Activated CD4-positive, alpha-beta T cell treated with anti-CD3 and anti-CD28 coated beads for 24 hours (primary cell): ENCODE data around the gene MYO5B.
"Not testable (repeated sequence)": the region's sequence is repeated elsewhere in the genome, so short reads cannot be mapped to it uniquely, and the experiment has no call there.

Experiments
- DNase-seq, 2 donors: peaks; one replicate each; pipeline ENCODE4 v3.0.0-alpha.2; 2020; ENCODE audit warnings: low read depth in 2 of 2

The MYO5B gene

DNA sequence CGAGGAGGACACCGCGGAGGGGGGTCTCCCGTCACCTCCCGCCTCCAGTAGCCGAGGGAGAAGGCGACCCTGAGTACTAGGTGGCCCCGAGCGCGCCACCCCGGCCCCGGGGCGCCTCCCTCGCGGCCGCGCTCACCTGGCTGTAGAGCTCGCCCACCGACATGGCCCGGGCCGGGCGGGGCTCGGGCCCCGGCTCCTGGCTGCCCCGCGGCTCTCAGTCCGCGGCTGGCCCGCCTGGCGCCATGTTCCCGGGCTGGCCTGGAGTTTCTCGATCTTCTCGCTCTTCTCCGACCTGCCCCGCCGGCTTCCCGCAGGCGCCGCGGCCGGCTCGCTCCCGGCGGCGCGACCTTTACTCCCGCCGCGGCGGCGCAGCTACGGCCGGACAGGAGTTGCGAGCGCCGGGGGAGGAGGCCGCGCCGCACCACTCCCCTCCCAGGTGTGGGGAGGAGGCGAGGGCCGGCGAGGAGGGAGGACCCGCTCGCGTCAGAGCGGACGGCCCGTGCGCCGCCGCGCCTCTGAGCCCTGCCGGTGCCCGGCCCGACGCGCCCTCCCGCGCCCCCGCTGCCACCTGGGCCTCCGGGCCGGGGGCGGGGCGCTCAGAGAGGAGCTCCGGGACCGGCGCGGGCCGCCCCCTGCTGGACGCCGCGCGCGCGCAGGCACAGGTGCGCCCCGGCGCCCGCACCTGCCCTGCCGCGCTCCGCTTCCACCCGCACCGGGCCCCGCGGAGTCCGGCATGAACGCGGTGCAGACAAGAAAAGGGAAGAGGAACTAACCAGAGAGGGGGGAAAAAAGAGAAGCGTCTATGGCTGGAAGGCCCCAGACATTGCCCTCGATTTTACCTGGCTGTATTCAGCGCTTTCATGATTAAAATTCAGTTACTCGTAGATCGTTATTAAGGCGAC, at the start of gene MYO5B:
Gene MYO5B (minus strand): TSS at position 517 of the 902 bp plus-strand sequence. CDS start 354 bp downstream, at position 163.
- peak; percentile 27 to 47 for DNase-seq

DNA sequence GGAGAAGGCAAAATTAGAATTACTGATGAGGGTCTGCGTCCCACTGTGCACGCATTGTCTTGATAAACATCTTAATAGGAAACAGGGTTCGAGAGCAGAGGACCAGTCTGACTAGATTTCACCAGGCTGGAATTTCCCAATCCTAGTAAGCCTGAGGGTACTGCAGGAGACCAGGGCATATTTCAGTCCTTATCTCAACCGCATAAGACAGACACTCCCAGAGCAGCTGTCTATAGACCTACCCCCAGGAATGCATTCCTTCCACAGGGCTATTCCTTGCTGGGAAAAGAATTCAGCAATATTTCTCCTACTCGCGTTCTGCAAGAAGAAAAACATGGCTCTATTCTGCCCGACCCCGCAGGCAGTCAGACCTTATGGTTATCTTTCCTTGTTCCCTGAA, 46.8 kb upstream of the MYO5B start:
- DNase-seq: not testable (repeated sequence)

DNA sequence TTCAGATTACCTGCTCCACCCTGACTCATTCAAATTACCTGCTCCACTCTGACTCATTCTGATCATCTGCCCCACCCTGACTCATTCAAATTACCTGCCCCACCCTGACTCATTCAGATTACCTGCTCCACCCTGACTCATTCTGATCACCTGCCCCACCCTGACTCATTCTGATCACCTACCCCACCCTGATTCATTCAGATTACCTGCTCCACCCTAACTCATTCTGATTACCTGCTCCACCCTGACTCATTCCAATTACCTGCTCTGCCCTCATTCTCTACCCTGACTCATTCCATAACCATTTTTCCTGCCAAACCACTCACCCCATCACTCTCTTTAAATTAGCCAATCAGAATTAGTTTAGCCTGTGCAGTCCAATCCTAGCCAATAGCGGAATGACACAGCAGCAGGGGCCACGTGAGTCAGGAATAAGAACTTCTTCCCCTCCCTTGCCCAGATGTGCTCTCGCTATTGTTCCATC, 45.2 kb upstream of the MYO5B start:
- no peak for DNase-seq

DNA sequence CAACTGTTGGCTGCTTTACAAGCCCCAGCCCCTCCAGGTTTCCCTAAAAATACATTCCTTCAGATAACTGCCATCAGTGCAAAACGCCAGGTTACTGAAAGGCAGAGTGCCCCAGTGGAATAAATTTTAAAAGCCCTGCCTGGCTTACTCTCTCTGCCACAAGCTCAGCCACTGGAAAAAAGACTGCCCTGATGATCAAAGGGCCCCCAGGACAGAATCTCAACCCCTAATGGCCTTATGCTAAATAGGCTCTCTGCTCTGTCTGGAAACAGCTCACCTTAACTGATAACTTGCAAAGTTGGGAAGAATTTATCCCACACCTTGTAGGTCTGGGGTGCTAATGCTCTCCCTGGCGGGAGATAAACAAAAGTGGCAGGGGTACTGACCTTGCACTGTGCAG, 37.5 kb upstream of the MYO5B start:
- no peak for DNase-seq

DNA sequence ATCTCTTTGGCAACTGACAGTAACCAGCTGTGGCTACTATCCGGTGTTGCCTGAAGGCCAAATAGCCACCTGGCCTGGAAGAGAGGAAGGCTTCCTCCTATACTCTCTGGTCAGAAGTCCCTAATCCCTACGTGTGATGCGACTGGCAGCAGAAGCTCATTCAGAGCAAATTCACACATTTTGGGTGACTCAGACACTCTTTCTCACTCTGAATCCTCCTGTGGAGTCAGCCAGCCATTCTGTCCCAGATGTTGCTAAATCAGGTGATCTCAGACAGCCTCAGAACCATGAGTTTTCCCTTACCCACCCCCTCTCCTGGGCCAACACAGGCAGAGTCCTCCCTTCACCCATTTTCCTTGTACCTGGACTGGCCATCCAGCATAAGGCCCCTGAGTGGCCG, 36.7 kb upstream of the MYO5B start:
- DNase-seq: no peak

DNA sequence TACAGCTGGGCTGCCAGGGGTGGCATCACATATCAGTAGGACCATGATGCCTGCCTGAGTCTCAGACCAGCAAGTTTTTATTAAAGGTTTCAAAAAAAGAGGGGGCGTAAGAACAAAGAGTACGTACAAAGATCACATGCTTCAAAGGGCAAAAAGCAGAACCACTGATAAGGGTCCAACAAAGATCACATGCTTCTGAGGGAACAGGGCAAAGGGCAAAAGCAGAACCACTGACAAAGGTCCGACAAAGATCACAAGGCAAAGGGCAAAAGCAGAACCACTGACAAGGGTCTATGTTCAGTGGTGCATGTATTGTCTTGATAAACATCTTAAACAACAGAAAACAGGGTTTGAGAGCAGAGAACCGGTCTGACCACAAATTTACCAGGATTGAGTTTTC, 25.3 kb upstream of the MYO5B start:
- DNase-seq: not testable (repeated sequence)

DNA sequence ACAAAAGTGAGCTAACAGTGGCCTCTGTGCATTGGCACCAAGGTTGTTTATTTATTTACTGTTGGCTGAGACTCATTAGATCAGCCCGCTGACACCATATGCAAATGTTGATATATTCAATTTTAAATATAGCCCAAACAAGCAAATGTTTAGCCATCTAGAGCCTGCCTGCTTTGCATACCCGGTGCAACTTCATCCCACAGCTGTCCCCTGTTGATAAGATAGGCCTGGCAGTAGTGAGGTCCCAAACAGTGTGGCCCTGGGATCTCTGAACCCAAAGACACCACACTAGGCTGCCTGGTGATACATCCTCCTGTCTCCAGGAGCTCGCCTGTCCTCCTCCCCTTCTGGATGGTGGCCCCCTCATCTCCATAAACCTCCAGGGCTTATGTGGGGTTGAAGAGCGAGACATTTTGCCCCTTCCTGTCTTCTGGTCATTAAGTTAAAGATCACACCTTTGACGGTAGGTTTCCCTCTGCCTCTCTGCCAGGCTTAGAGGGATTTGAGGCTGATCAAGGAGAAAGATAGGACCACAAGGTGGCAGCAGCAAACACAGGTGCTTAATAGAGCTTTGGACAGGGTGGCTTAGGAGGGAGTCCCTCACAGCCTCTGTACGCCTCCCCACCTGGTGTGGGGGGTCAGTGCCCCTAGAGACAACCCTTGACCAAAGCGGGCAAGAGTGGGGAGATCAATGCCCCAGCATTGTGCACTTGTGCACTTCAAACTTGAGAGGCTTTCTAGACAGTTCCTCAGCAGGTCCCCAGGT, 23.7 kb upstream of the MYO5B start:
- DNase-seq: no peak

DNA sequence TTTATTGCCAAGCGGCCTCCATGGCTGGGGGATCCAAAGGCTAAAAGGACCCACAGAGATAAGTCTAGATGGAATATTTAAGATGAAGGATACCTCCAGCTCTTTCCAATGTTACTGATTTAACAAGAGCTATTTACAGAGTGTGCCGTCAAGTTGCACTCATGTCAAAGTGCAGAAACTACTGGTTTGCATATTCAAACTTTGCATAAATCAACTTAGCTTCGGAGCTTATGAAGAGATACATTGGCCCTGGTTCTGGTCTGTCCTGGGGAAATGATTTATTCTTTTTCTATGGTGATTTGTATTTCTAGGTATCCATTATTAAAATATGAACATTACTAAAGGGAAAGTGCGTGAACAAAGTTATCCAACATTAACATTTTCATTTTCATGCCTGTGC, 14.4 kb upstream of the MYO5B start:
- no peak for DNase-seq

DNA sequence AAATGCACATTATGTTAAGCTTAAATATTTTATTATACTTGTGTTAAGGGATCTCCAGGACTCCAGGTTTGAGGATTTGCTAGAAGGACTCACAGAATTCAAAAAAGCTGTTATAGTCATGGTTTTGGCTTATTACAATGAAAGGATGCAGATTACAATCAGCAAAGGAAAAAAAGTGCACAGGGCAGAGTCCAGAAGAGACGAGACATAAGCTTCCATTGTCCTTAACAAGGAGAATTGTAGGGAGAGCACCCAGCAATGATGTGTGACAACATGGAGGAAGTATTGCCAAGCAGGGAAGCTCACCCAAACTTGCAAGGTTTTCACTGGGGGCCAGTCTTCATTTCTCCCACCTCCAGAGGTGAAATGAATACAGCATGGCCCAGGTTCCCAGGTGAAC, 12.8 kb upstream of the MYO5B start:
- DNase-seq: no peak

DNA sequence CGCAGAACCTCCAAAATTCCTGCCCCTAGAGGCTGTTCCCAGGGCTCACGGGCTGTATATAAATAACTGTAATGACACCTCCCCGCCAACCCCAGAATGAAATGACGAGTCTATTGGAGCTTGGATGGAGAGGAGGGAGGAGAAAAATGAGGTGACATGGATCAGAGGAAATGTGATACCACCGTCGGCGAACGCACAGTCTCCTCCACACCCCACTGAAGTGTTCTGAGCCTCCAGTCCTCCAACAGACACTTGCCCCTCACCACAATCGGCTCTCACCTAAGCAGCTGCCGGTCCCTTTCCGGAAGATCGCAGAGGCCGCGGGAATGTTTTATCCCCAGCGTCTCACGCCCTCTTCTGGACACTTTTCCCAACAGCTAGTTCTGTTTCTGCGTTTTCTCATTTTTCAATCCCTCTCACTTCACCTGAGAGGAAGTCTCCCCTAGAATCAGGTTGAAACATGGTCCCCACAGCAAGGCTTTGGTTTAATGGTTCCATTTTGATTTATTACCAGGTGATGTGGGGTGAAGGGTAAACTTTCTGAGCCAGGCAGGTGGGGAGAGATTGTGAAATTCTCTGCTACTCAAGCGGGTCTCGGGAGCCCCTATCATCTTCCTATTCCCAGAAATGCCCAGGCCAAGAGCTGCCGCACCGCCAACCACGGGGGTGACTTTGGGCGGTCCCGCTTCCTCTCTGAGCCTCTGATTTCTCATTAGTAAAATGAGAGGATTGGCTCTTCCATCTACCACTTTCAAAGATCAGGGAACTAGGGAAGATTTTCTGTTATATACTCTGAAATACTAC, 9.1 kb upstream of the MYO5B start:
- no peak for DNase-seq

DNA sequence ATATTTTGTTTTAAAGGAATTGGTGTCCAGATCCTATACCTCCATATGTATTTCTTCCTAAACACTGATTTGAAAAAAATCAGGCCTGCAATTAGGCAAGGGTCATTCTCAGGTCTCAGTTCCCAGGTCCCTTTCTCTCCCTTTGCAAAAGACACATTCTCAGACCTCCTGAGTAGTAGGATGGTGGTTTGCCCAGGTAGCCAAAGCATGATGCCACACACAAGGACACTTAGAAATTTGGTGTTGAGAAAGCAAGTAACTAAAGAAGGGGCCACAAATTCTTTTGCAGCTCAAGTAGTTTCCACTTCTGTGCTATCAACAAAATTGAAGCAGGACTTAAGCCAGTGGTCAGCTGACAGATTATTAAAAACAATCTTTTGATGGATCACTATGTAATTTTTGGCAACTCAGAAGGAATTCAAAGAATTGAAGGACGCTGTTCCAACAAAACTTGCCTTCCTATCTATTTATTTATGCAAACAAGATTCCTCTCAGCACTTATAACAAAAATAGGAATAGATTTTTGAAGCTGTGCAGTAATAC, 6.6 kb upstream of the MYO5B start:
- no peak for DNase-seq

DNA sequence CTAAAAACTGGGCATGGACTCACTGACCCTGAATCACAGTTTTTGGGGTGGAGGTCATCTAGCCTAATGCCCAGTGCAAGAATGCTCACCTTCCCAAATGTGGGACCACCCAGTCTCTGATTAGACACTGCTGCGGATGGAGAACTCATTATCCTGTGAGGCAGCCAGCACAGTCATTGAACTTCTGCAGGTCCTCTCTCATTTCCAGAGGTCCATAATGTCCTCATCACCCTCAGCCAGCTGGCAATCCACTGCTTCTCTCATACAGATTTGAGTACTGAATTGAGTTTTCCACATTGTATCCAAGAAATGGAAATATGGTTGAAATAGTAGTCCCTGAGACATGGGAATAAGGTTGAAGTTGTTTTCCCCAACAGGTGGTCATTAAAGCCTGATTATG, 5.0 kb upstream of the MYO5B start:
- no peak for DNase-seq

DNA sequence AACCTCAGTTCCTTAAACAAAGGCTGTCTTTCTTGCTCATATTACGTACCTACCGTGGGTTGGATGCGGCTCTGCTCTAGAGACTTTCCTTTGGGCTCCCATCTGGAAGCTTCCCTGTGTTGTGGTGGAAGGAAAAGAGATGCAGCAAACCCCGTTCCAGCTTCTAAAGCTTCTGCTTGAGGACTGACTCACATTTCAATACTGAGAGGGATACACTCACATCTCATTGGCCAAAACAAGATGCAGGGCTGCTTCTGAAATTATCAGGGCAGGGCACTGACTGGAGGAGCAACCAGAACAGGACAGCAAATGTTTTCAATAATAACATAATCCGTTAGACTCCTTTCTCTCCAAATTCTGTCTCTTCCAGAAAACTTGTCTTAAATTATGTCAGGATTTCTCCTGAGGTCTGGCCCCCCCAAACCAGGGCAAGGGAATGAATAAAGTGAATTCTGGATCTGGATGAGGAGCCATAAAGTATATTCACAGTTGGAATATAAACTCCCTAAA, 4.5 kb upstream of the MYO5B start:
- DNase-seq: no peak

DNA sequence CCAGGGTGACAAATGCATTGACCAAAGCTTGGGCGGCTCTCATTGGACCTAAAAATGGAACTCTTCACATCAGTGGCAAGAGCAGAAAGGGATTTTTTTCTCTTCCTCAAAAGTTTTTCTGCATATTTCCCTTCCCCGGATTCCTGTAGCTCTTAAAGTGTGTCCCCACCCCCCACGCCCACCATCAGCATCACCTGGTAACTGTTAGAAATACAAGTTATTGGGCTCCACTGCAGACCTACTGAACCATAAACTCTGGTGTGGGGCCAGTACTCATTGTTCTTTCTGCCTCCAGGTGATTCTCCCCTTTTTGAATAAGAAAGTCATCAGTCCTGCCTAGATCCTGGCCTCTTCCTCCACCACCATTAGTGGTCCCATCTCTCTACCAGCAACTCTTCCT, 1.3 kb upstream of the MYO5B start:
- no peak for DNase-seq

DNA sequence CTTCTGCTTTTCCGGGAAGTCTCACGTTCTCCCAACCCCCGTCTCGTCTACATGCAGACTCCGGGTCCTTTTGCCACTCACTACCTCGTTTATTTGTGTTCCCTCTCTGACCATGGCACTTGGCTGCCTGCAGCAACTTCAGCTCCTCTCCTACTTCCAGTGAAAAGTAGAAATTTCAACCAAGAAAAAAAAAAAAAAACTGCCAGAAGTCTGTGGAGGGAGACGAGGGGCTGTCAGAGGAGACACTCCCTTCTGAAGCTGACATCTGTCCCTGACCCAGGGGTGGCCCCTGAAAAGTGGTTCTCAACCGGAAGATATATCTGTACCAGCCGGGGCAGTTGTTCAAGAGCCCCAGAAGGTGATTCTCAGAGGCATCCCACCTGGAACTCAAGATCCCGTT, 742 bp upstream of the MYO5B start:
- no peak for DNase-seq

DNA sequence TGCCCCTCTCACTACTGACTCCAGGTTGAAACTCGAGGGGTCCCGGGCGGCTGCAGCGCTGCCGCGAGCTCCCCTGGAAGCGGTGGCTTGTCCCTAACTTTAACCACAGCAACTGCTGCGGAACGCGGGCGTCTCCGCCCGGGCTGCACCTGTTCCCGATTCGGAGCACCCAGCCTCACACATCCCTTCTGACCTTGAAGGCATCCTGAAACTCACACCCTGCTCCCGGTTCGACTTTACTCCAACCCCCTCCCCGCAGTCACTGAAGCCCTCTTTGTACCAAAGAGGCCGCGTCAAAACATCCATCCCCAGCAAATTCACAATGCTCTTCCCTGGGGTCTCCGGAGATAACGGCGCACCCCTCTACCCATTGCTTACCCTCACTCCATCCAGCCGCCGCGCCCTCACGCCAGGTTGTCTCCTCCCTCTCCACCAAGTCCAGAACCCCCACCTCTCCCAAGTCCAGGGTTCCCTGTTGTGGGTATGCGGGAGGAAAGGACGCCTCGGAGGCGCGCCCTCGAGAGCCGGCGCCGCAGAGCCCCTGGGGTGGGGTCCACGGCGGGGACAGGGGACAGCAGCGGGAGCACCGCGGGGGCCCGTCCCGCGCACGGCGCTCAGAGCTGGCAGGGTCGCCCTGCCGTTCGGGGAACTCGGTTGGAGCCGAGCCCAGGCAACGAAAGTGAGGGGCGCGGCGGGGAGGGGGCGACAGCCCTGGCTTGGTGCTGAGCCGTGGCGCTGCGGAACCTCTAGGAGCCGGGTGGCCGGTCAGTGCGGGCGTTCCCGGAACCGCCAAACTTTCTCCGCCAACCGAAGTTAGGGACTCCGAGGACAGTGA, 934 bp downstream of the MYO5B start:
- DNase-seq: no peak

DNA sequence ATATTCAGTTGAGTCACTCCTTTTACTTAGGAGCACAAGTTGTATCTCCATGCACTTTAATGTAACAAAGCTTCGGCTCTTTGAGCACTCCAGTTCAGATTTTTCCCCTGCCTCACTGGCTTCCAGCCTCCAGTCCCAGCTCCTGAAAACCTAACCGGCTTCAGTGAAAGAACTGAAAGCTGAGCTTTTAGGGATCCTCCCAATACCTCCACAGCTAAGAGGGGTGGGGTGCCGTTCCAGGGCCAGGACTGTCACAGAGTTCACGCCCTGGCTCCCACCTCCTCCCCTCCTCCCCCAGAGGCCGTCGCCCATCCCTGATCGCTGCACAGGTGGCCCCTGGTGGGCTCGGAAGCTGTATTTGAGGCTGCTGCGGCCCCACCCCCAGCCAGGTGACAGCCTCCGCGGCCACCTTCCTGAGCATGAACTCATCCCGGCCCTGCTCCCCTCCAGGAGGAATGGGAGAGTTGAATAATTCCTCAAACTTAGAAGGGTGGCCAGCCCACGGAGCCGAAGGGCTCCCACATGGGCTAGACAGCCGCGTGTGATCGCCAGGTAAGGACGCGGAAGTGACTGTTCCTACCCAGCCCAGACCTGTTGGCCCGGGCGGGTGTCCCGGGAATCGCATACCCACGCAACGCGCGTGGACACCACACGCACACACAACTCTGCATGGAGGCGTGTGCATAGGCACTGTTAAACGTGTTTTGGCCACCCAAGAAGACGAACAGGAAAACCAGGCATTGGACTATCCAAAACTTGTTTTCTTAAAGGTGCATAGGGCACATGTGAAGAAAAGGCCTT, 1.8 kb downstream of the MYO5B start:
- DNase-seq: no peak

DNA sequence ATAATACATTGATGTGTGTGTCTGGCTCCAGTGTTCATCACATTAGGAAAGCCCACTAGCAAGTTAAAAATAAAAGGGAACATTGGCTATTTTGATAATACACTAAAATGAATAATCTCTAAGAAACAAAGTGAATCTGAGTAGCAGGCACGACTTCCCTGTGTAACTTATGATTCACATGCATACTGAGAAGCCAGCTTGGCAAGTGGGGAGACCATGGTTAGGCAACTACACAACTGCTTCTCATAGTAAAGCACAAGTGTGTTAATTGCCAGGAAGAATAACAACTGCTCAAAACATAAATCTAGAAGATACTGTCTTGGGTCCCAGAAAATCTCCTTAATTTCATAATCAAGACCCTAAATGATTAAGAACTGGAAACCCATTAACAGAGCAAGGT, 4.0 kb downstream of the MYO5B start:
- DNase-seq: no peak

DNA sequence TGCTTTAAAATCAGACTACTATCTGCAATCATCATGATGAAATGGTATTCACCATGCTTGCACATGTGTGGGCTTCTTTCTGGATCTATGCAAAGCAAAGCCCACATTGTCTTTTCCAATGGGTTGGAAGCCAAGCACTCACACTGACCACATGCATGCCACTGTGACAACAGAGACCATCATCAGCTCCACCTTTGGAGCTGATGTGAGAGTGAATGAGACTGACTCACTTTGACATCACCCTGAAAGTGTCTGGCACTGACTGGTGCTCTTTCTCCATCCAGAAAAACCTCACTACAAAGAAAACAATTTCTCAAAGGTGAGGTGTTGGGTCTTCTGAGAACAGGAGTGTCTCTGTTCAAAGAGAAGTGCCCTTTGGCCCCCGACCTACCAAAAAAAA, 4.7 kb downstream of the MYO5B start:
- no peak for DNase-seq

DNA sequence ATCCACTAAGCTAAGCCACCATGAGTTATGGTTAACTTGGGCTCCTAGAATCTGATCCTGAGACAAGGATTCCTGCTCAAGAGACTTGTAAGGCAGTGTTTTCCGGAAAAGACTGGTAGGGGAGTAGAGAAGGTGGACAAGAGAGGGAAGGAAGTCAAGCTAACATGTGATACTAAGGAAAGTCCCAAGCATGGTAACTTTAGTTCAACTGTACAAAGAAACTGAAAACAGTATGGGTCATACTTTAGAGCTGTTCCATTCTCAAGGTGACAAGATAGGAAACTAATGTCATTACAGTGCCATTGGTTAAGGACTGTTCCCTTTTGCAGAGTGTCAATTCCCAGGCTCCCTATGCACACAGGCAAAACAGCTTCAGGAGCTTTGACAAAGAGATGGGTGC, 5.8 kb downstream of the MYO5B start:
- DNase-seq: no peak
